Measurements from ENCODE around the gene TMPO.

GRCh38 chr12:98519257-98519907, 4.0 kb downstream of the TMPO start:
- TF ChIP-seq CTCF (conservative IDR thresholded peaks at IDR 0.05; ENCODE audit: low read depth, low read length): no peak
- TF ChIP-seq POLR2A (IDR thresholded peaks at IDR 0.05; ENCODE audit: low read depth, low read length): no peak
- TF ChIP-seq RFX5 (IDR thresholded peaks at IDR 0.05; ENCODE audit: low read depth, low read length): no peak
- TF ChIP-seq MXI1 (IDR thresholded peaks at IDR 0.05; ENCODE audit: borderline replicate concordance, low read depth, low read length): no peak
- no peak for TF ChIP-seq USF2 (IDR thresholded peaks at IDR 0.05; ENCODE audit: low read depth, low read length)
- no peak for TF ChIP-seq SMC3 (IDR thresholded peaks at IDR 0.05; ENCODE audit: low read depth, low read length)
- no peak for TF ChIP-seq MAZ (IDR thresholded peaks at IDR 0.05; ENCODE audit: borderline replicate concordance, low read depth, low read length)
- no peak for TF ChIP-seq BHLHE40 (IDR thresholded peaks at IDR 0.05; ENCODE audit: low read depth, low read length)
- TF ChIP-seq CEBPB (IDR thresholded peaks at IDR 0.05; ENCODE audit: low read depth, low read length): no peak
- TF ChIP-seq ELK1 (IDR thresholded peaks at IDR 0.05; ENCODE audit: borderline replicate concordance, low read depth, low read length): no peak
- TF ChIP-seq CHD1 (IDR thresholded peaks at IDR 0.05; ENCODE audit: low read depth, low read length): no peak
- no peak for TF ChIP-seq RCOR1 (IDR thresholded peaks at IDR 0.05; ENCODE audit: insufficient replicate concordance, low read length)
- no peak for TF ChIP-seq MAFK (IDR thresholded peaks at IDR 0.05; ENCODE audit: low read depth, low read length)
- no peak for TF ChIP-seq NFE2L2 (IDR thresholded peaks at IDR 0.05; ENCODE audit: low read depth, low read length)
